Neural cell (in vitro differentiated cells): ENCODE data around the gene CD200. TPM values are rescaled to one million over a fixed set of nuclear protein-coding genes. Genes with fewer than 3 reads are reported as not detected.

Experiments used
- polyA plus RNA-seq: library from polyadenylated mRNA; depleted of rRNA; stranded (reverse); fragments of >200 nt; gene quantifications from 2 replicates; pipeline ENCODE4 v1.2.3, GENCODE V29; 2014

Gene CD200
- polyA plus RNA-seq, 1 donor from 2014 or later: 174 TPM

Other genes with a start within 250 kb of the CD200 start
- 0.21 TPM in 1 of 2 replicates, not detected in the other for gene C3orf52, start 246.8 kb upstream of the CD200 start, polyA plus RNA-seq
- gene GCSAM, start 199.9 kb upstream of the CD200 start, polyA plus RNA-seq: not detected in 2 replicates
- not detected in 2 replicates for gene SLC9C1, start 38.9 kb upstream of the CD200 start, polyA plus RNA-seq
- not detected in 2 replicates for gene BTLA, start 166.3 kb downstream of the CD200 start, polyA plus RNA-seq
- 37.1 and 49.3 TPM in 2 replicates for gene ATG3, start 228.8 kb downstream of the CD200 start, polyA plus RNA-seq
- gene SLC35A5, start 228.9 kb downstream of the CD200 start, polyA plus RNA-seq: 79.0 and 100 TPM in 2 replicates